Adipocyte (in vitro differentiated cells): ENCODE measurements around the gene TSPAN13.
A peak's percentile ranks its signal among the peaks of the same experiment; 100 is the strongest.

ENCODE experiments used
- DNase-seq: peaks from one replicate; pipeline ENCODE4 v3.0.0-alpha.2; 2015; ENCODE audit warnings: low read depth
- H3K27me3 ChIP-seq: replicated peaks from 2 replicates; pipeline ENCODE4 v1.7.0; 2013; ENCODE audit warnings: mild to moderate bottlenecking, low read length, moderate library complexity; ENCODE audit not compliant: control insufficient read depth, insufficient read depth
- H3K36me3 ChIP-seq: 2 replicates; pipeline ENCODE4 v1.7.0; 2013; ENCODE audit warnings: low read length, mild to moderate bottlenecking, moderate library complexity; ENCODE audit not compliant: control insufficient read depth, insufficient read depth, severe bottlenecking
- H3K4me1 ChIP-seq: 2 replicates; pipeline ENCODE4 v1.7.0; 2013; ENCODE audit warnings: mild to moderate bottlenecking, low read length, moderate library complexity; ENCODE audit not compliant: control insufficient read depth, insufficient read depth
- H3K4me3 ChIP-seq: 2 replicates; pipeline ENCODE4 v1.7.0; 2013; ENCODE audit warnings: mild to moderate bottlenecking, low read length, moderate library complexity
- H3K9ac ChIP-seq: 2 replicates; pipeline ENCODE4 v1.7.0; 2013; ENCODE audit warnings: mild to moderate bottlenecking, low read length, moderate library complexity
- H3K9me3 ChIP-seq: 2 replicates; pipeline ENCODE4 v1.7.0; 2013; ENCODE audit warnings: mild to moderate bottlenecking, low read length, moderate library complexity; ENCODE audit not compliant: control insufficient read depth

The TSPAN13 gene

DNA sequence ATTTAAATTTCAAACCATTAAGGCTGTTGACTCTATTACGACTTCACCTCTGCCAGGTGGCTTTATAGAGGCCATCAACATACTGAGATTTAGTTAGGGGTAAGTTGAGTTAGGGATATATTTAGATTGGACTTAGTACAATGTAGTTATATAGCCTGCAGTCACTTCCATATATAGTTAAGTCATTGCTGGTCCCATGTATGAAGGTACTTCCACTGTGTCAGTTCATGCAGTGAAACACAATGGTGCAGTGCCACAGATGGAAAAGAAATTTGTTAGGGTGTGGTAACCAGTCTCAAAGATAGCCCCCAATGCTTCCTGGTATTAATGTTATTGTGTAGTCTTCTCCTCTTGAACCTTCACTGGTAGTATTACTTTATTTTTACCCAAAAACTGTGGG lies 12.6 kb upstream of the TSPAN13 start:
- Histone ChIP-seq H3K4me1 (peaks cover 35% of the 10 kb centered on the region), H3K36me3 (no peaks in the 10 kb centered on the region), H3K27me3 (no peaks in the 10 kb centered on the region), H3K9me3 (no peaks in the 10 kb centered on the region), H3K4me3 (no peak overlapping the region), H3K9ac (no peak overlapping the region)
- no peak for DNase-seq

DNA sequence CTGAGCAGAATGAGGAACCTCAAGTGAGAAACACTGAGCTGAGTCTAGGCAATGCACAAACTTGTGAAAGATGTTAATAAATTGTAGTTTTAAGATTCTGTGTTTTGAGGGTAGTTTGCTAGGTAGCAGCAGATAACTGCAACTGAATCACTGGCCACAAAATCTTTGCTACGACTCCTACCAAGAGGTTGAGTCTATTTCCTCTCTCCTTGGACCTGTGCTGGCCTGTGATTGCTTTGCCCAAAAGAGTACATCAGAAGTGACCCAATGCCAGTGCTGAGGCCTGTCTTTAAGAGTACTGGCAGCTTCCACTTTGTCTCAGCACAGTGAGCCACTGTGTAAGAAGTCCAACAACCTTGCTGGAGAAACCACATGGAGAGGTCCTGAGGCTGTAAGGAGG lies 11.9 kb upstream of the TSPAN13 start:
- Histone ChIP-seq H3K4me3 (no peak overlapping the region), H3K4me1 (peaks cover 37% of the 10 kb centered on the region), H3K9me3 (no peaks in the 10 kb centered on the region), H3K27me3 (no peaks in the 10 kb centered on the region), H3K36me3 (no peaks in the 10 kb centered on the region), H3K9ac (no peak overlapping the region)
- no peak for DNase-seq

DNA sequence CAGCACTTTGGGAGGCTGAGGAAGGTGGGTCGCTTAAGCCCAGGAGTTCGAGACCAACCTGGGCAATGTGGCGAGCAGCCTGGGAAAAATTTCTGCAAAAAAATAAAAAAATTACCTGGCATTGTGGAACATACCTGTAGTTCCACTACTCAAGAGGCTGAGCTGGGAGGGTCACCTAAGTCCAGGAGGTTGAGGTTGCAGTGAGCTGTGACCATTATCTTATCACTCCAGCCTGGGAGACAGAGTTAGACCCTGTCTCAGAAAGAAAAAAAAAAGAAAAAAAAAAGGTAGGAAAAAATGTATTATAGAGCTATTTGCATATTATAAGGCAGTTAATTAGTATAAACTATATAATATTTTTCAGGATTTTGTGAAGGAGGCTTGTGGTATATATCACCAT lies 11.0 kb upstream of the TSPAN13 start:
- Histone ChIP-seq H3K4me1 (peaks cover 44% of the 10 kb centered on the region), H3K27me3 (no peaks in the 10 kb centered on the region), H3K9ac (no peak overlapping the region), H3K4me3 (no peak overlapping the region), H3K9me3 (no peaks in the 10 kb centered on the region), H3K36me3 (no peaks in the 10 kb centered on the region)
- no peak for DNase-seq

DNA sequence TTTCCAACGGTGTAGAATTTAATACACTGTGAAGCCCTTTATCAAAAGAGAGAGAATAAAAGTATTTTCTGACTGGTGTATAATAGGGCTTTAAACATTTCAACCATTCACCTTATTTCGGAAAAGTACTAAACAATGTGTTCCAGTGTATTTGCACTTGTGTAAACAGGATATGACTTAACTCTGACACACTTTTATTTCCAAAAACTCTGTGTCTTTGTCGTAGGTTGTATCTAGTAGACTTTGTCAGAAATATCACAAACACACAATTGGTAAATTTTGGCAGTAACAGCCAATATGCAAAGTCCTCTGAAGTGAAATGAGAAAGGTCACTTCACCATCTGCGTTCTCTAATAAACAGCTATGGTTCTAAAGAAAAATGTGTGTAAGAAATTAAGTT lies 10.3 kb upstream of the TSPAN13 start:
- H3K4me1 ChIP-seq = peaks cover 44% of the 10 kb centered on the region
- H3K27me3 ChIP-seq = no peaks in the 10 kb centered on the region
- no peak overlapping the region for H3K4me3 ChIP-seq
- no peaks in the 10 kb centered on the region for H3K9me3 ChIP-seq
- no peak overlapping the region for H3K9ac ChIP-seq
- no peak for DNase-seq
- no peaks in the 10 kb centered on the region for H3K36me3 ChIP-seq

DNA sequence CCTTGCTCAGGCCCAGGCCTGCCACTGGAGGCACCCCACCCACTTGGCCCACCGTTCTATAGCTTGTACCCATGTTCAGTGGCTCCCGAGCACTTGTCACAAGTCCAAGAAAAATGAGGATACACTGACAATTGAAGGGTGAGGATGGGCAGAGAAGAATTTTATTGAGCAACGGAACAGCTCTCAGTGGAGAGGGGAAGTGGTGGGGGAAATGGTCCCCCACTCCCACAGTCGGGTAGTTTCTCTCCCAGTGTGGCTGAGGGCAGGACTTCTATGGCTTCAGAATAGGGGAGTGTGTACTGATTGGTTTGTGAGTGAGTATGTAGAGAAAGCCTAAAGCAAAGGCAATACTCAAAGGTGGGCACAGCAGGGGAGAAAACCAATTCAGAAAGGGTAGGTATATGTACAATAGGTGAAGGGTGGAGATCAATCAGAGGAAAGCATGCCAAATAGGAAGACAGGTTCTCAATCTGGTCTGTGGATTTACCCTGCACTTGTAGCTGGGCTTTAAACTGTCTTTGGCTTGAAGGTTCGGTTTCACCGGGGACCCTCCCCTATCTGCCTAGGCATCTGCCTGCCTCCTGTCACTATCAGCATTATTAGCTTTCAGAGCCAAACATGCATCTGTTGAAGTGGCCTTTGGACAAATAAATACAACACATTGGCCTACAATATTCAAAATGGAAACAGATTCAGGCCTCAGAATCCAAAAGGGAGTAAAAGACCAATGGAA lies 8.9 kb upstream of the TSPAN13 start:
- no peak for DNase-seq
- Histone ChIP-seq H3K36me3 (no peaks in the 10 kb centered on the region), H3K9ac (no peak overlapping the region), H3K27me3 (no peaks in the 10 kb centered on the region), H3K4me3 (no peak overlapping the region), H3K9me3 (no peaks in the 10 kb centered on the region), H3K4me1 (peaks cover 41% of the 10 kb centered on the region)

DNA sequence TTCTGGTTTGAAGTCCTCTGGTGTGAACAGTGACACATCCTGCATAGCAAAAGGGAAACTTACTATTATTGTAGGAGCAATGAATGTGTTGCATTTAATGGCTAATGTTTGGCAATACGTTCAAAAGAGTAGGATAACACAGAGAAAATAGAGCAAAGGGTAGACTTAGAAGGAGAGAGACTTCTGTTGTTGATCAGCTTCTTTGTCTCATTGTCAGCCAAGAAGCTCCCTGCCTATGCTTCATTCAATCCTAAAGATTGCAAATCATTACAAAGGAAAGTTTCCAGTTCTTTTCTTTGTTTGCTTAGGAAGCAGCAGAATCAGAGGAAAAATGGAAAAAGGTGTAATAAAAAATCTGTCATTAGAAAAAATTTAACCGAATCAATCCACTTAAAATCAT lies 7.9 kb upstream of the TSPAN13 start:
- H3K9ac ChIP-seq = no peak overlapping the region
- DNase-seq = no peak
- peaks cover 31% of the 10 kb centered on the region for H3K4me1 ChIP-seq
- no peaks in the 10 kb centered on the region for H3K27me3 ChIP-seq
- no peak overlapping the region for H3K4me3 ChIP-seq
- no peaks in the 10 kb centered on the region for H3K9me3 ChIP-seq
- no peaks in the 10 kb centered on the region for H3K36me3 ChIP-seq

DNA sequence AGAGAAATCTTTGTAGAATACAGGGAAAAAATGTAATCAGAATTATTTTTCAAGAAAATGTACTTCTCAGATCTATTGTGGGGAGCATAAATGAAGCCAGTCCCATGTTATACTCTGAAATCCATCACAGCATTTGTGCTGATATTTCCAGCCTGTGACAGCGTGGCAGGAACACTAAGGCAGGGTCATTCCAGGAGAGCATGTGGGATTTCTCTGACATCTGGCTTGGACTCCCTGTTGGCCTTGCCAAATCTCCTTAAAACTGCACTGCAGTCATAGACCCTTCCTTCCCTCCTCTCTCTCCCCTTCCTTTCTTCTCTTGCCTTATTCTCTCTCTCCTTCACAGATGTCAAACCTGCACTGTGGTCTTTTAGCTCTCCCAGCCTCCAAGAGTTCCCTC lies 6.5 kb upstream of the TSPAN13 start:
- DNase-seq = no peak
- Histone ChIP-seq H3K9ac (no peak overlapping the region), H3K4me3 (no peak overlapping the region), H3K27me3 (no peaks in the 10 kb centered on the region), H3K36me3 (no peaks in the 10 kb centered on the region), H3K4me1 (peaks cover 27% of the 10 kb centered on the region), H3K9me3 (no peaks in the 10 kb centered on the region)

DNA sequence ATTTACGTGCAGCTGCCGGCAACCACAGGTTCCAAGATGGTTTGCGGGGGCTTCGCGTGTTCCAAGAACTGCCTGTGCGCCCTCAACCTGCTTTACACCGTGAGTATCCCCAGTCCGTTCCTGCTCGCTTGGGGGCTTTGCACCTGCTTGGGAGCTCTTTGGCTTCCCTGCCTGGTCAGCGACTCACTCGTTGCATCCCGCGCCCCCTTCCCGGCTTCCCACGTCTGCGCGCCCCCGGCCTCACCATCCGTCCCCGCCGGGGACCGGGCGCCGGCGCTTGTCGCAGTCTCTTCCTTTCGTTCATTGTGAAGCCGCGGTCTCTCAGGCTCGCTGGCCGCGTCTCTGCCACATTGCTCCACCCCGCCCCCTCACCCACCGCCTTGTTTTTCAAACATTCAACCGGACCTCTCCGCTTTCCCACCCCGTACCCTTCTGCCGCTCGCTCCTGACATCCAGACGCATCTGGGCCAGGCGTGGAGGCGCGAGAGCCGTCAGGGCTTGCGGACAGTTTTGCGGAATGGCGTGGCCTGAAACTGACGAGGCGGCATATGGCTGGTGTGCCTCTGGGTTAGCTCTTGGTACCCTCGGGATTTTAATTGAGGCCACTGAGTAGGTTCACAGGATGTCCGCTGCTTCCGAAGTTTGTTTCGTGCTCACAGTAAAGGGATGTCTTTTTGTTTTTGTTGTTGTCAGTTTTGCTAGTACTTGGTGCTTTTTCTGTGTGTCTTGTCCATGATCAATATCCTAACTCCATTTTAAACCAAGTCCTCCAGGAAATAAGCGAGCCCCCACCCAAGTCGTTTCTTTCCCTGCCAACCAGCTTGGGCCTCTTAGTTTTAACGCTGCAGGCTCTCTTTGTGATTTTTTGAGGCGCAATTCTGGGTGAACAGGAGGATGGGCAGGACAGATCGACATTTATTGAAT lies 639 bp downstream of the TSPAN13 start:
- peak; percentile 55 for DNase-seq
- Histone ChIP-seq H3K4me3 (peak overlapping the region; percentile 87), H3K9ac (peak overlapping the region; percentile 67), H3K9me3 (no peaks in the 10 kb centered on the region), H3K36me3 (no peaks in the 10 kb centered on the region), H3K4me1 (no peaks in the 10 kb centered on the region), H3K27me3 (no peaks in the 10 kb centered on the region)

DNA sequence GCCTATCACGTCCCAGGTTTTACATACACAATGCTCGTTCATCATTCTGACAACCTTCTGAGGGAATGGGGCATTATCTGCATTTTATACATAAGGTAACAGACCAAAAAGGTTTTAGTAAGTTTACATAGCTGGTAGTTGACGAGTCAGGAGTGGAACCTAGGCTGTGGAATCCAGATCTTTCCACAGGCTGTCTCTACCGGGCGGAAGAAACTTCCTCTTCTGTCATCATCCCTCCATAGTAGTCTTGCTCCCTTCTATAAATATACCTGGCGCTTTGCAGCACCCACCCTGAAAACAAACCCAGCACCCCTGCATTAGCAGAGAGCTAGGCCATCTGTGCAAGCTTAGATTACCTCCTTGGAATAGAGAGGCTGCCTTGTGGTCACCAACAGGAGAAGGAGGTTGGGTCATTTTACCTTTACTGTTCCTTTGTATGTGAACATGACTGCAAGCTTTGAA lies 1.3 kb downstream of the TSPAN13 start:
- DNase-seq = no peak
- no peaks in the 10 kb centered on the region for H3K36me3 ChIP-seq
- H3K4me3 ChIP-seq = peak overlapping the region; percentile 87

DNA sequence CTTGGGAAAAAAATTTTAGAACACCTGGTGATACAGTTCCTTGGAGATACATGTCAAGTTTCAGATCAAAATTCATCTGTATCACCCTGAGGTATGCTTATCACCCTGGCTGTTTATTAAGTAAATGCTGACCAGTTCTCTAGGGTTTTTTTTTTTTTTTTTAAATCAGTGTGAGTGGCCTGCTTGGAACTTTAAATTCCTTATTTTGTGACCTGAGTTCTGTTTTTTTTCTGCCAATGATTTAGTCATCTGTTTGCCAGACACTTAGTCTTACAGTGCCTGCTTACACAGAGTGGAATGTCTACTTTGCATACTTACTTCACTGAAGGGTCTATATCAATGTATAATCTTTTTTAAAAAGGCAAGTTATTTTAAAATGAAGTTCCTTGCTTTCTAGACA lies 1.8 kb downstream of the TSPAN13 start:
- peak; percentile 27 for DNase-seq
- H3K4me3 ChIP-seq = no peak overlapping the region
- H3K36me3 ChIP-seq = no peaks in the 10 kb centered on the region
- H3K27me3 ChIP-seq = no peaks in the 10 kb centered on the region
- H3K4me1 ChIP-seq = no peaks in the 10 kb centered on the region
- H3K9ac ChIP-seq = no peak overlapping the region
- no peaks in the 10 kb centered on the region for H3K9me3 ChIP-seq

More for the DNA sequence above, 1.3 kb downstream of the TSPAN13 start:
- Histone ChIP-seq H3K9me3 (no peaks in the 10 kb centered on the region), H3K9ac (no peak overlapping the region), H3K27me3 (no peaks in the 10 kb centered on the region), H3K4me1 (no peaks in the 10 kb centered on the region)

DNA sequence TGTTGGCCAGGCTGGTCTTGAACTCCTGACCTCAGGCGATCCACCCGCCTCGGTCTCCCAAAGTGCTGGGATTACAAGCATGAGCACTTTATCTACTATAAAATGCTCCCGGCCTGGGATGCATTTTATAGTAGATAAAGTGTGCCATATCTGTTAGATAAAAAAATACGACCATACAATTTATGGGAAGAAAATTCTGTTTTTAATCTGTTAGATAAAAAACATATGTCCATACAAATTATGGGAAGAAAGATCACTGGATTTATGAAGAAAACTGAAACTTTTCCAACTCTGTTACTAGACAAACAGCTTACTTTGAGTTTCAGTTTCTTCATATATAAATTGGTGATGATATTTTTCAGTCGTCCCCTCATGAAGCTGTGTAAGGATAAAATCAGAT lies 4.5 kb downstream of the TSPAN13 start:
- no peak for DNase-seq
- H3K9me3 ChIP-seq = no peaks in the 10 kb centered on the region
- H3K27me3 ChIP-seq = no peaks in the 10 kb centered on the region
- H3K4me1 ChIP-seq = no peaks in the 10 kb centered on the region
- H3K9ac ChIP-seq = no peak overlapping the region
- H3K4me3 ChIP-seq = no peak overlapping the region
- H3K36me3 ChIP-seq = no peaks in the 10 kb centered on the region
